A673 (cell line): ENCODE measurements around the gene ATG101. TPM values are rescaled to one million over a fixed set of nuclear protein-coding genes. Genes with fewer than 3 reads are reported as not detected.

ENCODE experiments used
- BruUV-seq: library from RNA; stranded (reverse); fragments of 400-500 nt; replicated peaks from 2 replicates; lab custom pipeline; 2021; lab: Mats Ljungman, UMichigan
- CTCF ChIA-PET: fragments of 300-600 bp; sonication (Branson Sonifier 250); formaldehyde crosslinking; loops from one replicate; lab custom pipeline; 2022; ENCODE audit warnings: antibody characterized with exemption; lab: Charles Lee
- POLR2A ChIA-PET: fragments of 300-600 bp; sonication (Branson Sonifier 250); formaldehyde crosslinking; loops from one replicate; lab custom pipeline; 2022; ENCODE audit warnings: antibody characterized with exemption; ENCODE audit not compliant: low non-redundant PET; lab: Charles Lee
- DNase-seq: peaks from one replicate; pipeline ENCODE4 v3.0.0-alpha.2; 2015; ENCODE audit warnings: low spot score
- H3K27ac ChIP-seq: fragments of 200-600 bp; sonication (generic); 2 replicates; pipeline ENCODE4 v1.5.1; 2016; ENCODE audit warnings: mixed run types, low read depth, mild to moderate bottlenecking, mixed read lengths, antibody characterized with exemption, low read length; ENCODE audit not compliant: poor library complexity, severe bottlenecking
- H3K27me3 ChIP-seq: fragments of 200-600 bp; sonication (generic); replicated peaks from 2 replicates; pipeline ENCODE4 v1.6.1; 2017; ENCODE audit warnings: mixed run types, low read depth, mild to moderate bottlenecking, mixed read lengths, antibody characterized with exemption, low read length; ENCODE audit not compliant: insufficient read depth, poor library complexity
- H3K36me3 ChIP-seq: fragments of 200-600 bp; sonication (generic); 2 replicates; pipeline ENCODE4 v1.6.1; 2016; ENCODE audit warnings: mixed run types, mild to moderate bottlenecking, mixed read lengths, antibody characterized with exemption, low read length; ENCODE audit not compliant: insufficient read depth, poor library complexity, severe bottlenecking
- H3K4me1 ChIP-seq: fragments of 200-600 bp; sonication (generic); 2 replicates; pipeline ENCODE4 v1.6.1; 2017; ENCODE audit warnings: mixed run types, mild to moderate bottlenecking, mixed read lengths, antibody characterized with exemption, low read length; ENCODE audit not compliant: insufficient read depth, poor library complexity, severe bottlenecking
- H3K4me3 ChIP-seq: fragments of 200-600 bp; sonication (generic); 2 replicates; pipeline ENCODE4 v1.5.1; 2016; ENCODE audit warnings: low read depth, mixed run types, mild to moderate bottlenecking, mixed read lengths, low read length; ENCODE audit not compliant: poor library complexity, severe bottlenecking
- H3K9me3 ChIP-seq: fragments of 200-600 bp; sonication (generic); 2 replicates; pipeline ENCODE4 v1.6.1; 2016; ENCODE audit warnings: mixed run types, low read depth, mild to moderate bottlenecking, mixed read lengths, antibody characterized with exemption, low read length; ENCODE audit not compliant: poor library complexity, severe bottlenecking
- CTCF ChIP-seq: fragments of 300-800, 200-600 bp; sonication (generic); conservative IDR thresholded peaks from 2 replicates; pipeline ENCODE4 v1.5.1; 2017; ENCODE audit warnings: low read depth, mild to moderate bottlenecking, antibody characterized with exemption, low read length, moderate library complexity, mixed read lengths
- EZH2 ChIP-seq: fragments of 200-600 bp; sonication (generic); IDR thresholded peaks from 2 replicates; pipeline ENCODE4 v1.6.1; 2017; ENCODE audit warnings: borderline replicate concordance, low read depth, mild to moderate bottlenecking, mixed read lengths, antibody characterized with exemption, low read length; ENCODE audit not compliant: poor library complexity, severe bottlenecking
- intact Hi-C: fragments of 100-400 bp; cut with micrococcal nuclease; formaldehyde crosslinking; loops from one replicate; pipeline ENCODE4 v1.10.0; 2022; ENCODE audit not compliant: unreplicated experiment
- total RNA-seq: library from RNA; stranded (reverse); gene quantifications from 2 replicates; pipeline ENCODE4 v1.2.3, GENCODE V29; 2021

ATG101 gene
- total RNA-seq, 1 experiment from 2014 or later: 52.0 TPM

GRCh38 chr12:52061470-52062166 is 8.2 kb upstream of the ATG101 start:
- no peak overlapping the region for H3K27ac ChIP-seq
- H3K4me1 ChIP-seq: no peaks in the 10 kb centered on the region
- no peaks in the 10 kb centered on the region for H3K9me3 ChIP-seq
- no peaks in the 10 kb centered on the region for H3K27me3 ChIP-seq
- intact Hi-C loops: no loop called here
- H3K4me3 ChIP-seq: no peak overlapping the region
- ChIA-PET POLR2A (no interaction called here), CTCF (no interaction called here)
- DNase-seq: no peak
- BruUV-seq: no TSS peak
- TF ChIP-seq EZH2 (no peak), CTCF (no peak)
- H3K36me3 ChIP-seq: peaks cover 6% of the 10 kb centered on the region

- no peaks in the 10 kb centered on the region for H3K27me3 ChIP-seq
- no peaks in the 10 kb centered on the region for H3K4me1 ChIP-seq
- no peak for DNase-seq
- H3K9me3 ChIP-seq: no peaks in the 10 kb centered on the region
- peaks cover 3% of the 10 kb centered on the region for H3K36me3 ChIP-seq
- TF ChIP-seq CTCF: no peak
- TF ChIP-seq EZH2: no peak
- no peak overlapping the region for H3K4me3 ChIP-seq
- BruUV-seq: no TSS peak
- H3K27ac ChIP-seq: no peak overlapping the region
- CTCF ChIA-PET: no interaction called here
- POLR2A ChIA-PET: interaction anchor here (0.5 kb wide), 1 partner anchor 11 kb away, joined by 7 read pairs; the partner anchor contains the start of gene NR4A1
- intact Hi-C loops: no loop called here
These were observed 7.4 kb upstream of the ATG101 start for GRCh38 chr12:52062167-52063081.

GRCh38 chr12:52063082-52063924 is 6.5 kb upstream of the ATG101 start:
- BruUV-seq: no TSS peak

More at GRCh38 chr12:52063082-52063924, 6.5 kb upstream of the ATG101 start:
- intact Hi-C loops: no loop called here
- Histone ChIP-seq H3K4me3 (no peak overlapping the region), H3K27ac (no peak overlapping the region), H3K4me1 (no peaks in the 10 kb centered on the region), H3K9me3 (no peaks in the 10 kb centered on the region), H3K36me3 (no peaks in the 10 kb centered on the region), H3K27me3 (no peaks in the 10 kb centered on the region)
- no peak for DNase-seq
- POLR2A ChIA-PET: interaction anchor here (0.5 to 0.6 kb wide), 2 partner anchors 10 to 12 kb away, joined by 4 to 7 read pairs; partner anchors contain the start of gene NR4A1
- CTCF ChIA-PET: interaction anchor here (0.6 kb wide), 1 partner anchor 55 kb away, joined by 3 read pairs; no protein-coding TSS in a partner anchor
- no peak for TF ChIP-seq EZH2
- no peak for TF ChIP-seq CTCF
